ENCODE measurements around the gene FBLN7. TPM values are rescaled to one million over a fixed set of nuclear protein-coding genes. Genes with fewer than 3 reads are reported as not detected.

Gene FBLN7
- total and polyA plus RNA-seq, 2 of the 8 experiments (the other 6 are each of a cell fraction or from before 2014, with no cell fraction given) = 0.30 to 0.77 TPM

GRCh38 chr2:112154246-112155117, 16.3 kb downstream of the FBLN7 start:
- H3K4me2 ChIP-seq (ENCODE audit: insufficient read depth in 1 of 2, low read depth in 2 of 2, low read length in 2 of 2) = no peak overlapping the region
- H3K9ac ChIP-seq (replicated peaks in 1 of 4; ENCODE audit: extremely low read depth in 1 of 4, low read depth in 3 of 4, low read length in 3 of 4) = no peak overlapping the region
- no peak overlapping the region for H3K4me3 ChIP-seq (ENCODE audit: extremely low read depth in 1 of 4, insufficient read depth in 2 of 4, low read depth in 3 of 4, low read length in 4 of 4)
- no peak overlapping the region for H2BK20ac ChIP-seq (ENCODE audit: low read length)
- H3K9me3 ChIP-seq (ENCODE audit: insufficient read depth in 2 of 2, low read depth in 1 of 2, low read length in 1 of 2) = no peaks in the 10 kb centered on the region
- H3K23ac ChIP-seq (ENCODE audit: insufficient read length) = no peak overlapping the region
- FAIRE-seq (no peak), DNase-seq (ENCODE audit: low read depth in 1 of 2, low spot score in 2 of 2) (no peak)
- POLR2A ChIA-PET (ENCODE audit: partially characterized antibody) = no interaction called here
- no peak overlapping the region for H4K91ac ChIP-seq (replicated peaks; ENCODE audit: insufficient read length, low read length)
- no peak overlapping the region for H3K4ac ChIP-seq (replicated peaks; ENCODE audit: insufficient read length, low read depth, low read length)
- H2BK15ac ChIP-seq (ENCODE audit: low read length) = no peak overlapping the region
- H2BK5ac ChIP-seq (ENCODE audit: low read depth, low read length) = peak overlapping the region; percentile 21; the same call in 1 of the 2 replicates
- H3K27ac ChIP-seq (ENCODE audit: low read depth, low read length) = no peak overlapping the region
- H2AFZ ChIP-seq (ENCODE audit: low read length) = no peak overlapping the region
- peak overlapping the region; percentile 13; the same call in 1 of the 2 replicates for H3K18ac ChIP-seq (ENCODE audit: extremely low read depth, low read length)
- H3K79me1 ChIP-seq (ENCODE audit: low read depth, low read length) = no peaks in the 10 kb centered on the region
- H2BK120ac ChIP-seq (replicated peaks; ENCODE audit: low read depth, low read length) = no peak overlapping the region
- H3K14ac ChIP-seq (ENCODE audit: insufficient read length) = no peak overlapping the region
- no peak overlapping the region for H3K56ac ChIP-seq (replicated peaks; ENCODE audit: insufficient read length, low read depth, low read length)
- H3K4me1 ChIP-seq (replicated peaks in 1 of 4; ENCODE audit: control insufficient read depth in 3 of 4, insufficient read depth in 4 of 4, low read length in 3 of 4) = peaks cover 0 to 5% (median 2%) of the 10 kb centered on the region in 4 experiments; a peak in 3 of 7 replicates
- 77% methylated on average over 14 of the region's 14 CpGs; no CpG with 5 or more reads in 1 of the 2 experiments for WGBS, 2 experiments (ENCODE audit: extremely low coverage in 1 of 2, insufficient coverage in 1 of 2, insufficient read length in 1 of 2, insufficient replicate concordance in 2 of 2, low coverage in 1 of 2, low lambda C conversion rate in 2 of 2, missing lambda C conversion rate in 1 of 2)
- H2AK5ac ChIP-seq (ENCODE audit: low read depth, low read length) = no peak overlapping the region
- no peaks in the 10 kb centered on the region for H4K20me1 ChIP-seq (replicated peaks in 1 of 2; ENCODE audit: control insufficient read depth in 1 of 2, insufficient read depth in 2 of 2, low read length in 2 of 2)
- H3K36me3 ChIP-seq (ENCODE audit: control insufficient read depth in 2 of 4, insufficient read depth in 4 of 4, low read length in 3 of 4) = no peaks in the 10 kb centered on the region
- CTCF ChIA-PET (ENCODE audit: partially characterized antibody) = interaction anchor here (0.7 to 1.5 kb wide), 3 partner anchors 28 to 1124 kb away, joined by 3 to 5 read pairs (median 4); partner anchors contain the start of gene PAX8
- H3K27me3 ChIP-seq (replicated peaks in 1 of 4; ENCODE audit: control insufficient read depth in 3 of 4, extremely low read depth in 1 of 4, insufficient read depth in 3 of 4, low read length in 3 of 4) = no peaks in the 10 kb centered on the region; a peak in 1 of 7 replicates
- peak overlapping the region; percentile 11; the same call in 1 of the 2 replicates for H4K8ac ChIP-seq (ENCODE audit: extremely low read depth, insufficient read depth, low read length)
- H2BK12ac ChIP-seq (ENCODE audit: low read depth, low read length) = no peak overlapping the region
- no peaks in the 10 kb centered on the region for H3K23me2 ChIP-seq (ENCODE audit: low read depth, low read length)
- no peaks in the 10 kb centered on the region for H3K79me2 ChIP-seq (ENCODE audit: control insufficient read depth in 1 of 2, insufficient read depth in 2 of 2, low read length in 2 of 2)
- H4K5ac ChIP-seq (ENCODE audit: insufficient read length, low read depth, low read length) = no peak overlapping the region
- TF ChIP-seq CBX5 (IDR thresholded peaks at IDR 0.05; ENCODE audit: low read depth, low read length) = no peak
- TF ChIP-seq MAFK (IDR thresholded peaks at IDR 0.05; ENCODE audit: low read depth, low read length) = no peak
- TF ChIP-seq GTF2F1 (IDR thresholded peaks at IDR 0.05; ENCODE audit: borderline replicate concordance, low read depth, low read length) = no peak
- TF ChIP-seq TAF1 (IDR thresholded peaks at IDR 0.05; ENCODE audit: low read depth, low read length) = no peak
- TF ChIP-seq CHD2 (IDR thresholded peaks at IDR 0.05; ENCODE audit: low read length) = no peak
- TF ChIP-seq ATF2 (IDR thresholded peaks at IDR 0.05; ENCODE audit: low read length) = no peak
- TF ChIP-seq SIX5 (IDR thresholded peaks at IDR 0.05; ENCODE audit: low read depth, low read length) = no peak
- no peak for TF ChIP-seq SRF (IDR thresholded peaks at IDR 0.05; ENCODE audit: low read depth, low read length)
- no peak for TF ChIP-seq KDM1A (IDR thresholded peaks at IDR 0.05; ENCODE audit: borderline replicate concordance, low read length)
- no peak for TF ChIP-seq TEAD4 (IDR thresholded peaks at IDR 0.05; ENCODE audit: low read depth, low read length)
- TF ChIP-seq NRF1 (IDR thresholded peaks at IDR 0.05; ENCODE audit: low read depth, low read length) = no peak

All from H1 (cell line).